ENCODE measurements around the gene ZNF564.

DNA sequence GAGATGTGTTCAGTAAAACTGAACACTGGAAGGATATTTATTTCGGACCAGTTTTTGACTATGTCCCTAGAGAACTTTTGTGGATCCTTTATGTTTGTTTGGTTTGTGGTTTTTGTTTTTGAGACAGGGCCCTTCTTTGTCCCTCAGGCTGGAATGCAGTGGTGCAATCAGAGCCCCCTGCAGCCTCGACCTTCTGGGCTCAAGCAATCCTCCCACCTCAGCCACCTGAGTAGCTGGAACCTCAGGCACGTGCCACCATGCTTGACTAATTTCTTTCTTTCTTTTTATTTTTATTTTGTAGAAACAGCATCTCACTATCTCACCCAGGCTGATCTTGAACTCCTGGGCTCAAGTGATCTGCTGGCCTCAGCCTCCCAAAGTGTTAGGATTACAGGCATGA, 65.7 kb downstream of the ZNF564 start:
- TF ChIP-seq, protein P1, sequence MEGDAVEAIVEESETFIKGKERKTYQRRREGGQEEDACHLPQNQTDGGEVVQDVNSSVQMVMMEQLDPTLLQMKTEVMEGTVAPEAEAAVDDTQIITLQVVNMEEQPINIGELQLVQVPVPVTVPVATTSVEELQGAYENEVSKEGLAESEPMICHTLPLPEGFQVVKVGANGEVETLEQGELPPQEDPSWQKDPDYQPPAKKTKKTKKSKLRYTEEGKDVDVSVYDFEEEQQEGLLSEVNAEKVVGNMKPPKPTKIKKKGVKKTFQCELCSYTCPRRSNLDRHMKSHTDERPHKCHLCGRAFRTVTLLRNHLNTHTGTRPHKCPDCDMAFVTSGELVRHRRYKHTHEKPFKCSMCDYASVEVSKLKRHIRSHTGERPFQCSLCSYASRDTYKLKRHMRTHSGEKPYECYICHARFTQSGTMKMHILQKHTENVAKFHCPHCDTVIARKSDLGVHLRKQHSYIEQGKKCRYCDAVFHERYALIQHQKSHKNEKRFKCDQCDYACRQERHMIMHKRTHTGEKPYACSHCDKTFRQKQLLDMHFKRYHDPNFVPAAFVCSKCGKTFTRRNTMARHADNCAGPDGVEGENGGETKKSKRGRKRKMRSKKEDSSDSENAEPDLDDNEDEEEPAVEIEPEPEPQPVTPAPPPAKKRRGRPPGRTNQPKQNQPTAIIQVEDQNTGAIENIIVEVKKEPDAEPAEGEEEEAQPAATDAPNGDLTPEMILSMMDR (conservative IDR thresholded peaks at IDR 0.05 in 1 of 2, IDR thresholded peaks at IDR 0.05 in 1 of 2; ENCODE audit: extremely low read depth in 1 of 2, insufficient read depth in 1 of 2, low read depth in 1 of 2, low read length in 2 of 2): no peak
- no peak for TF ChIP-seq EZH2 (IDR thresholded peaks at IDR 0.05; ENCODE audit: borderline replicate concordance, low read length)

All from mammary epithelial cell (primary cell).